Measurements from ENCODE around the gene PRKCQ.

GRCh38 chr10:6615971-6616370 is 35.9 kb upstream of the PRKCQ start:
- TF ChIP-seq, protein P1, sequence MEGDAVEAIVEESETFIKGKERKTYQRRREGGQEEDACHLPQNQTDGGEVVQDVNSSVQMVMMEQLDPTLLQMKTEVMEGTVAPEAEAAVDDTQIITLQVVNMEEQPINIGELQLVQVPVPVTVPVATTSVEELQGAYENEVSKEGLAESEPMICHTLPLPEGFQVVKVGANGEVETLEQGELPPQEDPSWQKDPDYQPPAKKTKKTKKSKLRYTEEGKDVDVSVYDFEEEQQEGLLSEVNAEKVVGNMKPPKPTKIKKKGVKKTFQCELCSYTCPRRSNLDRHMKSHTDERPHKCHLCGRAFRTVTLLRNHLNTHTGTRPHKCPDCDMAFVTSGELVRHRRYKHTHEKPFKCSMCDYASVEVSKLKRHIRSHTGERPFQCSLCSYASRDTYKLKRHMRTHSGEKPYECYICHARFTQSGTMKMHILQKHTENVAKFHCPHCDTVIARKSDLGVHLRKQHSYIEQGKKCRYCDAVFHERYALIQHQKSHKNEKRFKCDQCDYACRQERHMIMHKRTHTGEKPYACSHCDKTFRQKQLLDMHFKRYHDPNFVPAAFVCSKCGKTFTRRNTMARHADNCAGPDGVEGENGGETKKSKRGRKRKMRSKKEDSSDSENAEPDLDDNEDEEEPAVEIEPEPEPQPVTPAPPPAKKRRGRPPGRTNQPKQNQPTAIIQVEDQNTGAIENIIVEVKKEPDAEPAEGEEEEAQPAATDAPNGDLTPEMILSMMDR (IDR thresholded peaks at IDR 0.05) = no peak
- TF ChIP-seq POLR2AphosphoS5 (IDR thresholded peaks at IDR 0.05) (no peak), POLR2A (IDR thresholded peaks at IDR 0.05) (no peak)

Measured in breast epithelium (tissue), 3 donors.